Effector CD8-positive, alpha-beta T cell (primary cell): Measurements from ENCODE around the gene PCBP3.
"Not testable (repeated sequence)": the region's sequence is repeated elsewhere in the genome, so short reads cannot be mapped to it uniquely, and the experiment has no call there.

Source experiments
- DNase-seq: peaks from one replicate; lab custom pipeline; 2025; lab: John Stamatoyannopoulos, UW

The PCBP3 gene

GRCh38 chr21:45809421-45809820, 165.9 kb downstream of the PCBP3 start:
- DNase-seq, result no peak

- DNase-seq, result no peak
These were observed 167.6 kb downstream of the PCBP3 start for GRCh38 chr21:45811136-45811535.

- DNase-seq, result not testable (repeated sequence)
These were observed 170.8 kb downstream of the PCBP3 start for GRCh38 chr21:45814210-45814940.

GRCh38 chr21:45815781-45816180, 172.3 kb downstream of the PCBP3 start:
- not testable (repeated sequence) for DNase-seq

GRCh38 chr21:45816794-45817193, 173.3 kb downstream of the PCBP3 start:
- no peak for DNase-seq

- no peak for DNase-seq
These were observed 173.8 kb downstream of the PCBP3 start for GRCh38 chr21:45817345-45817744.

- DNase-seq, result no peak
These were observed 174.9 kb downstream of the PCBP3 start for GRCh38 chr21:45818276-45818903.

GRCh38 chr21:45818904-45819285, 175.4 kb downstream of the PCBP3 start:
- DNase-seq, result no peak

- DNase-seq, result no peak
These were observed 176.1 kb downstream of the PCBP3 start for GRCh38 chr21:45819478-45820170.

GRCh38 chr21:45820171-45821091, 176.9 kb downstream of the PCBP3 start:
- DNase-seq, result peak; percentile 66

GRCh38 chr21:45821315-45821962, 177.9 kb downstream of the PCBP3 start:
- no peak for DNase-seq

GRCh38 chr21:45821998-45822397, 178.5 kb downstream of the PCBP3 start:
- no peak for DNase-seq

GRCh38 chr21:45822429-45823099, 179.0 kb downstream of the PCBP3 start:
- no peak for DNase-seq

GRCh38 chr21:45823100-45823681, 179.7 kb downstream of the PCBP3 start:
- DNase-seq, result no peak

GRCh38 chr21:45824546-45825215, 181.2 kb downstream of the PCBP3 start:
- DNase-seq, result no peak

- no peak for DNase-seq
These were observed 181.7 kb downstream of the PCBP3 start for GRCh38 chr21:45825219-45825618.

- no peak for DNase-seq
These were observed 183.3 kb downstream of the PCBP3 start for GRCh38 chr21:45826676-45827301.

GRCh38 chr21:45827302-45827692, 183.8 kb downstream of the PCBP3 start:
- DNase-seq, result no peak

- no peak for DNase-seq
These were observed 184.5 kb downstream of the PCBP3 start for GRCh38 chr21:45827881-45828579.
